Hematopoietic multipotent progenitor cell treated with erythropoietin and hydrocortisone succinate and interleukin-3 and kit ligand, for 17 days (in vitro differentiated cells): Measurements from ENCODE around the gene TMEM123.
"Not testable (repeated sequence)": the region's sequence is repeated elsewhere in the genome, so short reads cannot be mapped to it uniquely, and the experiment has no call there.

Experiments used
- DNase-seq: peaks from one replicate; pipeline ENCODE4 v3.0.0-alpha.2; 2015; ENCODE audit warnings: low spot score

TMEM123 gene

DNA sequence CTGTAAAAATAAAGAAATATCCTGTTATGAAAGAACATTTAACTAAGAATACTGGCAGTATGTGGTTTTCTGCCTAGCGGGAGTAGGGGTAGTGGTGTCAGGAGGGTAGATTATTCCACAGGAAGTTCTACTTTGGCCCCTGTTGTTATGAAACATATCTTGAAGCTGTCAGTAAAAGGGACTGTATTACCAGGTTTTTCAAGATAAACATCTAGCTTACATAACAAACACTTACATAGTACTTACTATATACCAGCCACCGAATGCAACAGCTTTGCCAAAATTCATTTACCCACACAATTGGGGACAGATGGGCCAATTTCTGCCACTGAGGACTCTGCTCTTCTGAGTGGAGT lies 3.7 kb downstream of the TMEM123 start:
- no peak for DNase-seq

DNA sequence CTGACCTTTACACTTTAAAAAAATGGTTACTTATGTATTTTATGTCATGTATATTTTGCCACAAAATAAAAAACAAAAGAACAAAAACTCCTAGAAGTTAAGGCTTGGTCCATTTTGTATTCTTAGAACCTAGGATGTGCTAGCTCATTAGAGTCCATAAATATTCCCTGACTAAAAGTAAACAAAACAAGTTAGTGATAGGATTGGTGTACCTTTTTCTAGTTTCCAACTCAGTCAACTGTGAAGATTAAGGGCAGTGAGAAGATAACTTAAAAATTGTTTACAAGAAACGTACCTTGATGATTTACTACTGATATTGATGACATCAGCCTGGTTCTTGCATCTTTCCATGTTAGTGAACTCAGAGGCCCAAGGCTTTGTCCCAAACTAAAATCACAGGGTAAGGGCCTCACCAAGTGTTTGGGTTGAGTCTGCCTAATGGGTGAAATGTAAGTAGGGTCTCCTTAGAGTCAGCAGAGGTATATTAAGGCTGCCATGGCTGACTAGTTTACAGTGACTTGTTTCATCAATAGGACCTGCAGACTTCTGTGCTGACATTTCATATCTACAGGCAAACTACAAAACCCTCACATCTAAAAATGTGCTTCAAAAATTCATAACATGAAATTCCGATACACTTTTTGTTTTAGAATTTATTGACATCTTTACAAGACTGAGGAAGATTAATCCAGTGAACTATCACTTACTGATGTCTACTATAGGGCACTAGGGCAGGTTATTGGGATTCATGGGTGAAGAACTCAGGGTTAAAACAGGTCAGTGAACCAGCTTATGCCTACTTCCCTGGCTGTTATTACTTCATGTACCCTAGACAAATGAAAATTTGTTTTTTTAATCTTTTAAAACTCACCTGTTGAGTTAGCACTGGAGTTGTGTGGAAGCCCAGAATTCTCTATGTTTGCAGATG lies 4.4 kb downstream of the TMEM123 start:
- no peak for DNase-seq

DNA sequence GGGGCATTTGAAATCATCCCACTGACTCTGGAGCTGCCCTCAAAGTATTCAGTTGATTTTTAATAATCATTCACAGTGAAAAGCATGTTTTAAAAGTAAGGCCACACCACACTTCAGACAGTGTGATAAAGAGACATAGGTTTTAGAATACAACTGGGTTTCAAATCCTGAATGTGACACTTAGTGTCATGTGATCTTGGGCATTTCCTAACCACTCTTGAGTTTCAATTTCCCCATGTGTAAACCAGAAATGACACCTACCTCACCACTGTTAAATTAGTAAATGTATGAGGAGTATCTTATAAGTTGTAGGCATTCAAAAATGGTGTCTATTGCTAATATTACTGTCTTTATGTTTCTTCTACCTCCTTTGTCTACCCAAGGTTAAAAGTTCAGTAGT lies 5.4 kb downstream of the TMEM123 start:
- DNase-seq: no peak

DNA sequence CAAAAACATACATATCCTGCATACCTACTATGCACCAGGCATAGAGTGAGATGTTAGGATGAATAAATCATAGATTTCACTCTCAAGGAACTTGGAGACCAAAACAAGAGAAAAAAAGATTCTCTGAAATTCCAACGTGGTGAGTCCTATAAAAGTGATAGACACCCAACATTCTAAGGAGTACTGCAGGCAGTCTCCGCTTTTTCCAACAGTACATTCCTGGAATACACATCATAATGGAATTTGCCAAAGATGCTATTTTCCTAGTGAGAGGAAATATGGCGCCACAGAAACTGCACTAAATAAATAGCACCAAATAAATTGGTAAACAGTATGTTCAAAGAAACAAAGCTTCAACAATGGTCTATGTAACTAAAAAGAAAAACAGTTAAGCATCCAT lies 6.0 kb downstream of the TMEM123 start:
- DNase-seq: no peak

DNA sequence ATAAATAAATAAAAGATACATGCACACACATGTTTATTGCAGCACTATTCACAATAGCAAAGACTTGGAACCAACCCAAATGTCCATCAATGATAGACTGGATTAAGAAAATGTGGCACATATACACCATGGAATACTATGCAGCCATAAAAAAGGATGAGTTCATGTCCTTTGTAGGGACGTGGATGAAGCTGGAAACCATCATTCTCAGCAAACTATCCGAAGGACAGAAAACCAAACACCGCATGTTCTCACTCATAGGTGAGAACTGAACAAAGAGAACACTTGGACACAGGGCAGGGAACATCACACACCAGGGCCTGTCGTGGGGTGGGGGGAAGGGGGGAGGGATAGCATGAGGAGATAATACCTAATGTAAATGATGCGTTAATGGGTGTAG lies 7.9 kb downstream of the TMEM123 start:
- not testable (repeated sequence) for DNase-seq

DNA sequence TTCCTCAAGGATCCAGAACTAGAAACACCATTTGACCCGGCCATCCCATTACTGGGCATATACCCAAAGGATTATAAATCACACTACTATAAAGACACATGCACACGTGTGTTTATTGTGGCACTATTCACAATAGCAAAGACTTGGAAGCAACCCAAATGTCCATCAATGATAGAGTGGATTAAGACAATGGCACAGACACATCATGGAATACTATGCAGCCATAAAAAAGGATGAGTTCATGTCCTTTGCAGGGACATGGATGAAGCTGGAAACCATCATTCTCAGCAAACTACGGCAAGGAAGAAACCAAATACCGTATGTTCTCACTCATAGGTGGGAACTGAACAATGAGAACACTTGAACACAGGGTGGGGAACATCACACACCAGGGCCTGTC lies 8.4 kb downstream of the TMEM123 start:
- DNase-seq: not testable (repeated sequence)

DNA sequence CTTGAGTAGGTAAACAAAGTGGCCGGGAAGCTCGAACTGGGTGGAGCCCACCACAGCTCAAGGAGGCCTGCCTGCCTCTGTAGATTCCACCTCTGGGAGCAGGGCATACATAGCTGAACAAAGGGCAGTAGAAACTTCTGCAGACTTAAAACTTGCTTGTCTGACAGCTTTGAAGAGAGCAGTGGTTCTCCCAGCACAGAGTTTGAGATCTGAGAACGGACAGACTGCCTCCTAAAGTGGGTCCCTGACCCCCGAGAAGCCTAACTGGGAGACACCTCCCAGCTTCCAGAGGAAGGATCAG lies 13.6 kb downstream of the TMEM123 start:
- not testable (repeated sequence) for DNase-seq

DNA sequence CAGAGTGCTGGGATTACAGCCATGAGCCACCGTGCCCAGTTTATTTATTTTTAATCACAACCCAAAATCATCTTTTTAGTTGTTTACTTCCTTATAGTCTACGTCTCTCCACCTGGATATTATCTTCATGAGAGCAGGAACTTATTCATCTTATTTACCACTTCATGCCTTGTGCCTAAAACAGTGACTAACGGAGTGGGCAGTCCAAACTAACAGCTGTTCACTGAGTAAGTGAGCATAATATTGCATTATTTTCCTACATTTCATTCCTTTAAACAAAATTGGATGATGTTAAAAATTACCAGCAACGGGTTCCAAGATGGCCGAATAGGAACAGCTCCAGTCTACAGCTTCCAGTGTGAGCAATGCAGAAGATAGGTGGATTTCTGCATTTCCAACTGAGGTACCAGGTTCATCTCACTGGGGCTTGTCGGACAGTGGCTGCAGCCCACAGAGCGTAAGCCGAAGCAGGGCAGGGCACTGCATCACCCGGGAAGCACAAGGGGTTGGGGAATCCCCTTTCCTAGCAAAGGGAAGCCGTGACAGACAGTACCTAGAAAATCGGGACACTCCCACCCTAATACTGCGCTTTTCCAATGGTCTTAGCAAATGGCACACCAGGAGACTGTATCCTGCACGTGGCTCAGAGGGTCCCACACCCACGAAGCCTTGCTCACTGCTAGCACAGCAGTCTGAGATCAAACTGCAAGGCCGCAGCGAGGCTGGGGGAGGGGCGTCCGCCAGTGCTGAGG lies 14.1 kb downstream of the TMEM123 start:
- no peak for DNase-seq

DNA sequence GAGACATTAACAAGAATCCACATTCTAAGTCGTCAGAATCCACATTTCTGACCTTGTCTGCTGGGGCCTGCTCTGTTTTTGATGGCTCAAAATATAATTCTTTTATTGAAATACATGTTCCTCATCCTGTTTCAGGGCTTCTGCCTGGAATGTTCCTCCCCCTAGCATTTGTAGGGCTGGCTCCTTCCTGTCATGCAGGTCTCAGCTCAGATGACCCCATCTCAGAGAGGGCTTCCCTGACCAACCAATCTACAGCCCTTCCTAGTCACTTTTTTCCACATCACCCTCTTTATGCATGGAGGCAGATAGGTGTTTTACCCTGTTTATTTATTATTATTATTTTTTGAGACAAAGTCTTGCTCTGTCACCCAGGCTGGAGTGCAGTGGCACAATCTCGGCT lies 14.8 kb downstream of the TMEM123 start:
- DNase-seq: no peak

DNA sequence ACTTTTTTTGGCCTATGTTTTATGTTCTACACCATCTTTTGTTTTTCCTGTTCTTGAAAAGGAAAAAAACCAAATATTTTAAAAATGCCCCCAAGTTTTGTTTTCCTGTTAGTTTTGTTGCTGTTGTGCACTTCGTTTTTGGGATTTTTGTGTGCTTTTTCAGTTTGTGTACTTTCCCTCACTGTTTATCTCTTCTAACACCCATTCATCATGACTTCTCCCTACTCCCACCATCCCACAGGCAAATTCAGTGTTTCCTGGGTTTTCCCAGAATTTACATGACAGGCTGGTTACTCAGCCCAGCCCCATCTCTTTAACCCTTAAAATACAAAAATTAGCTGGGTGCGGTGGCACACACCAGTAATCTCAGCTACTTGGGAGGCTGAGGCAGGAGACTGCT lies 15.6 kb downstream of the TMEM123 start:
- DNase-seq: no peak

DNA sequence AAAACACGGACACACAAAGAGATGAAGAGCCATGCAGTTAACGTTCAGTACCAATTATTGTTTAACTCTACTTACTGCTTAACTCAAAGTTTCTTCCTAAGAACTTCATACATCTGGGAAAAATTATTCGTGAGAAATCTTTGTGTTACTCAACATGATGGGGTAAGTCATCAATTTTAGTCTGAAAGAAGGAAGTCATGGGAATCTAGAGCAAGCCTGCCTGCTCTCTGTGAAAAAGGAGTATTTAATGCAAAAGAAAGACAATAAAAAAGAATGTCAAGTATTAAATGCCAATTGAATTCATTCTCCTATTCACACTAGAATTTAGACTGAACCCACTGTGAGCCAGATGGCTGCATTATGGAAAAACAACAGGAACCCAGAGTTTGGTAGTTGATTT lies 16.0 kb downstream of the TMEM123 start:
- no peak for DNase-seq

DNA sequence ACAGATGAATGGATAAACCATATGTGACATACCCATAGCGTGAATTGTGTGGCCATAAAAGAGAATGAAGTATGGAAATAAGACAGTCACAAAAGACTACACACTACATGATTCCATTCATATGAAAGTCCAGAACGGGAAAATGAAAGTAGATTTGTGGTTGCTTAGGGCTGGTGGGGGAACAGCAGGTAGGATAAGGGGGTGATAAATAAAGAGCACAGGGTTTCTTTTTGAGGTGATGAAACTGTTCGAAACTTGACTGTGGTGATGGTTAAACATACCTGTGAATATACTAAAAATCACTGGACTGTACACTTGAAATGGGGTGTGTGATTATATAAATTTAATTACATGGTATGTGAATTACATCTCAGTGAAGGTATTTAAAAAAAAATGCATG lies 16.9 kb downstream of the TMEM123 start:
- no peak for DNase-seq

DNA sequence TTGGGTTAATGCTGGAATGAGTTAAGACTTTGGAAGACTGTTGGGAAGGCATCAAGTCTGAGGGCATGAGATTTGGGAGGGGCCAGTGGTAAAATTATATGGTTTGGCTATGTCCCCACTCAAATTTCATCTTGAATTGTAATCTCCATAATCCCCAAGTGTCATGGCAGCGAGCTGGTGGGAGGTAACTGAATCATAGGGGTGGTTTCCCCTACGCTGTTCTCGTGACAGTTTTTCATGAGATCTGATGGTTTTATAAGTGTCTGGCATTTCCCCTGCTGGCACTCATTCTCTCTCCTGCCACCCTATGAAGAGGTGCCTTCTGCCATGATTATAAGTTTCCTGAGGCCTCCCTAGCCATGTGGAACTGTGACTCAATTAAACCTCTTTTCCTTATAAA lies 19.0 kb downstream of the TMEM123 start:
- DNase-seq: not testable (repeated sequence)

DNA sequence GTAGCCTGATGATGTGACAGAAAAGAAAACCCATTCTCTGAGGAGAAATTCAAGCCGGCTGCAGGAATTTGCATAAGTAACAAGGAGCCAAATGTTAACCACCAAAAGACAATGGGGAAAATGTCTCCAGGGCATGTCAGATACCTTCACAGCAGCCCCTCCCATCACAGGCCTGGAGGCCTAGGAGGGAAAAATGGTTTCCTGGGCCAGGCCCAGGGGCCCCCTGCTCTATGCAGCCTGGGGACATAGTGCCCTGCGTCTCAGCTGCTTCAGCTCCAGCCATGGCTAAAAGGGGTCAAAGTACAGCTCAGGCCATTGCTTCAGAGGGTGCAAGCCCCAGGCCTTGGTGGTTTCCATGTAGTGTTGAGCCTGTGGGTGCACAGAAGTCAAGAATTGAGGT lies 20.0 kb downstream of the TMEM123 start:
- DNase-seq: not testable (repeated sequence)

DNA sequence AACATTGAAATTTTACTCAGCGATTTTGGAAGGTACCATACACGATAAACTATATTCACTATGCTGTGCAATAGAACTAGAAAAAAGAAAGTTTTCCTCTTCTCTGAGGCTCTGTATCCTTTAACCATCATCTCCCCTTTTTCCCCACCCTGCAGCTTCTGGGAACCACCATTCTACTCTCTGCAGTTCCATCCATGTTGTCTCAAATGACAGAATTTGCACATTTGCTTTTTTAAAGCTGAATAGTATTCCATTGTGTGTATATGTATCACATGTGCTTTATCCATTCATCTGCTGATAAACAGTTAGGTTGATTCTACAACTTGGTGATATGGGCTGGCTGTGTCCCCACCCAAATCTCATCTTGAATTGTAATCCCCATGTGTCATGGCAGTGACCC lies 21.2 kb downstream of the TMEM123 start:
- DNase-seq: no peak

DNA sequence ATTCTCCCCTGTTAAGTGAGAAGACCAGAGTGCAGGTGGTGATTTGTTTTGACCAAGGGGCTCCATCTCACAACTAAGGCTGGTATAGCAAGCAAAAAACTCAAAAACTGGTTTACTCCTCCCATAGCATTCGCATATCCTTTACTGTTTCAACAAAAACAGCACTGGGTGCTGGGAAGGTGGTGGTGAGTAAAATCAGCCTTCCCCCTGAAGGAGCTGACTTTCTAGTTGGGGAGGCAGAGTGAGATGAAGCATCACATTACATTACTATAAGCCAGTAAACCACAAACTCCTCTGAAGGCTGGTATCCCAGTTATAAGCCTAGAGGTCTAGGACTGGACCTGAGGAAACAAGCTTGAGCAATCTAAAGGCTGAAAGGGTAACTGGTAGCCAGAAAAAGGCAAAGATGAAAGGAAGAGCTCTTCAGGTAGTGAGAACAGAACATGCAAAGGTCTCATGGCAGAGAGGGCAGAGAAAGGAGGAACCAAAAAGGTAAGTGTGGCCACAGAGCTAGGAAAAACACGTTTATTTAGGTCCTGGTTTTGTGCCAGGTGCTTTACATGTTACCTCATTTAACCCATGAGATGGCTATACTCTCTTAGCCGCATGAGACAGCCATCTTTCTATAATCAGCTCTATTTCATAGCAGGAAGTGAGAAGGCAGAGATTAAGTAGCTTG lies 22.3 kb downstream of the TMEM123 start:
- no peak for DNase-seq

DNA sequence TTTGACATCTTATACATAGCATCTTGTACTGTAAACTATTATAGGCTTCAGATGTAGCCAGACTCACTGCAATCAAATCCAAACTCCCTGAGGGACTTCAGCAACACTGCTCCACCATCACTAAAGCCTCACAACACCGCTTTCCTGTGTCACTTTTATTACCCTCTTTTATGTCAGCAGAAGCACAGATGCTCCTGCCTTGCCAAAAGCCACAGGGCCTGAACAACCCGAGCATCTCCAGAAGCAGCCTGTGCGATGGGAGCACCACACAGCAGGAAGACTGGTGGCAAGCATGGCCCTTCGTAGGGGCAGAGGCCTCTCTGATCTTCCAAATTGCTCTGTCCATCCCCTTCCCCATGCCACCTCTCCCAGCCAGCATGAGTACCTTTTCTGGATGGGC lies 22.9 kb downstream of the TMEM123 start:
- DNase-seq: no peak

DNA sequence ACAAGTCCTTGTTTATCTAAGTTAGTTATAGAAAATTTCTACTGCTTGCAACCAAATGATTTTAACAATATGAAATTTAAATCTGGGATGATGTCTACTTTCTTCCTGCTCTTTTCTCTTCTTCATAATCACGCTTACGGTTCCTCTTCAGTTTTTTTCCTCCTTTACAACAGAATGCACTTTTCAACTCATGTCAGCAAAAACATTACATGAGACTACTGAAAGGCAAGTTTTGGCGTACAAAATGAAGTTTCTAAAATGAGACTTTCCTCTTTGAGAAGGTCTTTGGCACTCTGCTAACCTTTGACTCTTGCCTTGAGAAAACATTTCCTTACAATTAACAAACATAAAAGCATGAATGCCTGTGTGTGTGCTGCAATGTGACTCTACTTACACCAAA lies 23.3 kb downstream of the TMEM123 start:
- DNase-seq: no peak

DNA sequence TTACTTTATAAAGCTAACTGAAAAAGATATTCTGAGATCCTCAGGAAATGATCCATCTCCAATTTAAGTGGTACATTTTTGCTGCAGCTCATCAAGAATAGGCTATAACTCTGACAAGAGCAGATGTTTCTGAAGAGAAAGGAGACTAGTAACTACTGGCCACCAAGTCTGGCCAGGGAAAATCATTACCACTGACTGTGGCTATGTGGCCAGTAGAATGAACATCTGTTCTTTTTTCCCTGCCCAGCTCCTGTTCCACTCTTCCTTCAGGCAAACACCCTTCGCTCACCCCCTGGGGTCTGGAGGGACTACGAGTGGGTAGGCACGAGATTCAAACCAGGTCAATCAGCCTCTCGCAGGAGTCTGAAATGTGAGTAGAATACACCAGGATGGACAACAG lies 23.9 kb downstream of the TMEM123 start:
- DNase-seq: no peak

DNA sequence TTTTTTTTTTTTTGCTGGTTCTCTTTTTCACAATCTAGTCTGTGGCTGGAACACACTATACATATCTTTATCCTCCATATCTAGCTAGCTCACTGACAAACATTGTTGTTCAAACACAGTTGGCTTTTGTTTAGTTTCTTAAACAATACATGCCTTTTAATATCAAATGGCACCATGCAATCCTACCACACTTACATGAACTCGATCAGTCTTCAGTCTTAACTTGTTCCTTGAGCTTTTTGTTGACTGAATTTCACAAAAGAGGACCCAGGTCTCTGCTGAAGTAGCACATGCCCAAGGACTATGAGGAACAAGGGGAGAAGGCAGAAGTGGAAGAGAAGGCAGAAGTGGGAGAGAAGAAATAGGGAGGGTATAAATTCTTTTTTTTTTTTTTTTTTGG lies 25.5 kb downstream of the TMEM123 start:
- no peak for DNase-seq

DNA sequence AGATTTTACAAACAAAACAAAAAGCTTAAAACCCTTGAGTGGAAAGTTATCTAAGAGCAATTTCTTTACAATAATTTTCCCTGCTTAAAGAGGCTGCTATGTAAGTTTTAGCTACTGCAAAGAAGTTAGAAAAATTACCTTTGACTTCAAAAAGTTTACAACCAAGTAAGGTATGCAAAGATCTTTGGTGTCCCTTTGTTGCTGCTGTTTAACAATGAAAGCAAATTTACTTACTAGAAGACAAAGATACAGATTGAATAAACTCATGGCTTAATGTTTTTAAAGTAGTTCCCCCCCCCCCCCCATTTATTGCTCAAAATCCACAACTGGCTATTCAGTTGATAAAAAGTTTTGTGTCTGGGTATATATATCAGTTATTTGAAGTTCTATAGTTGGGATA lies 26.0 kb downstream of the TMEM123 start:
- no peak for DNase-seq

DNA sequence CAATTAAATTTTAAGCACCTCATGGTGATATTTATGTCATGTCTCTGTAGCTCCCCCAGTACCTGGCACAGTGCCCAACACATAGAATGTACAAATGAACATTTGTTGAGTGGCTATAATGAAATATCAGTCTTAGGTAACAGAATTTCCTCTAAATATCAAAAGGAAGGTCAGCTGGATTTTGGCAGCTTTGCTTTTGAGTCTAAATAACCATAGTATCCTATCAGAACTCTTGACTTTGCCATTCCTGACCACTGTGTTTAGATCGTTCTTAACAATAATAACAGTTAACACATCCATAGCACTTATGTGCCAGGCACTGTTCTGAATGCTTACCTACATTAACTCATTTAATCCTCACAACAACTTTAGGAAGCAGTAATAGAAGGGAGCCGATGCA lies 26.6 kb downstream of the TMEM123 start:
- no peak for DNase-seq

DNA sequence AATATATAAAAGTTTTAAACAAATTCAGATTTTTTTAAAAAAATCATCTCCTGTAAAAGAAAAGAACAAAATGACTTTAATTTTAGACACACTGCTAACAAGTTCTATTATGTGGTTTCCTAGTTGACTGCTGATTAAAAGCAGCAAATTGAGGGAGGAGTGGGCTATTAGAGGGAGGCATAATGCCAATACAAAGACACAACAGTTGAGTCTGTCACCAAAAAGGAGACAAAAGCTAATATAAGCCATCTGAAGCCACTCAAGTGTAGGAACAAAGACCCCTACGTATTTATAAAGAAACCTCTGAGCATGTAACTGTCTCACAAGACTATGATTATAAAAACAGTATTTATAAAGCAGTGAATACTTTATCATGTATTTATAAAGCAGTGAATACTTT lies 28.6 kb downstream of the TMEM123 start:
- DNase-seq: no peak
